Testis (tissue), 2 donors: ENCODE results near the gene XRN2.

Experiments
- CTCF ChIP-seq, 3 experiments: fragments of 450-650 bp in 2 of 3; fragments of 200-600 bp in 1 of 3; sonication (generic) in 1 of 3; IDR thresholded peaks; one replicate each; pipeline ENCODE4 v1.5.1; 2016 to 2019; ENCODE audit warnings: antibody characterized with exemption in 3 of 3, mild to moderate bottlenecking in 2 of 3, moderate library complexity in 1 of 3
- POLR2A ChIP-seq: fragments of 450-650 bp; IDR thresholded peaks from one replicate; pipeline ENCODE4 v1.6.1; 2017; ENCODE audit warnings: antibody characterized with exemption, mild to moderate bottlenecking, moderate library complexity

DNA sequence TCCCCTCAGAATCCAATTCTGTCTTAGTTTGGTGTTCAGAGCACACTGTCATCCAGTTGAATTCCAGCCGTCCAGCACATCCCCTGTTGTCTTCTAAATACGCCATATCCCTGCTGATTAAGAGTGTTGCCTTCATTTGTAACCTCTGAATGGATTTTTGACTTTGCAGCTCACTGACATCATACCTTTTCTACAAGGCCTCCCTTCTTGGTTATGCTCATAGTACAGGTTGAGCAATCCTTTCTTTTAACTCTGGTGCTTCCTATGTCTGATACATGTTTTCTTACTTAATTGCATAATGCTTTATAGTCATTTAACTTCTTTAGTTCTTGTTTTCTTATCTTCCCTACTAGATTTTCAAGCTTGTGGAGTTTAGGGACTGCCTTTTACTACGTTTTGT, 36.4 kb downstream of the XRN2 start:
- TF ChIP-seq CTCF (IDR thresholded peaks at IDR 0.05) (no peak), POLR2A (no peak)
